ENCODE measurements around the gene SPINK4.

DNA sequence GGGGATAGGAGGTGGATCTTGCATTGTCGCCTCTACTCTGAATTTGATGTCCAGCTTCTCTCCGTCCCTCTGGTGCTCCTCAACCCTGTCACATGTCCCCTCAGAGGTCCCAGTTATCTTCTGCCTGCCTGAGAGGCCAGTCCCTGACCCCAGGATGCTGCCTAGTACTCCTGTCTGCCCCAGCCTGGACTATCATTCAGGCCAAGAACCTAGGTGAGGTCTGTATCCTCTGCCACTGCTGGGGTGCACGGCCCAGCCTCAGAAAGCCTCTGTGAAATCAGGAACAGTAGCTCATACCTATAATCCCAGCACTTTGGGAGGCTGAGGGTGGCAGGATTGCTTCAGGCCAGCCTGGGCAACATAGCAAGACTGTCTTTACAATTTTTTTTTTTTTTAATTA is 8.6 kb downstream of the SPINK4 start:
- TF ChIP-seq POLR2AphosphoS5 (IDR thresholded peaks at IDR 0.05) = no peak
- TF ChIP-seq, protein P1, sequence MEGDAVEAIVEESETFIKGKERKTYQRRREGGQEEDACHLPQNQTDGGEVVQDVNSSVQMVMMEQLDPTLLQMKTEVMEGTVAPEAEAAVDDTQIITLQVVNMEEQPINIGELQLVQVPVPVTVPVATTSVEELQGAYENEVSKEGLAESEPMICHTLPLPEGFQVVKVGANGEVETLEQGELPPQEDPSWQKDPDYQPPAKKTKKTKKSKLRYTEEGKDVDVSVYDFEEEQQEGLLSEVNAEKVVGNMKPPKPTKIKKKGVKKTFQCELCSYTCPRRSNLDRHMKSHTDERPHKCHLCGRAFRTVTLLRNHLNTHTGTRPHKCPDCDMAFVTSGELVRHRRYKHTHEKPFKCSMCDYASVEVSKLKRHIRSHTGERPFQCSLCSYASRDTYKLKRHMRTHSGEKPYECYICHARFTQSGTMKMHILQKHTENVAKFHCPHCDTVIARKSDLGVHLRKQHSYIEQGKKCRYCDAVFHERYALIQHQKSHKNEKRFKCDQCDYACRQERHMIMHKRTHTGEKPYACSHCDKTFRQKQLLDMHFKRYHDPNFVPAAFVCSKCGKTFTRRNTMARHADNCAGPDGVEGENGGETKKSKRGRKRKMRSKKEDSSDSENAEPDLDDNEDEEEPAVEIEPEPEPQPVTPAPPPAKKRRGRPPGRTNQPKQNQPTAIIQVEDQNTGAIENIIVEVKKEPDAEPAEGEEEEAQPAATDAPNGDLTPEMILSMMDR (IDR thresholded peaks at IDR 0.05) = no peak
